Lung microvascular endothelial cell (primary cell): ENCODE data around the gene TMPRSS7. TPM values are rescaled to one million over a fixed set of nuclear protein-coding genes. Genes with fewer than 3 reads are reported as not detected.
"Not testable (repeated sequence)": the region's sequence is repeated elsewhere in the genome, so short reads cannot be mapped to it uniquely, and the experiment has no call there.

Experiments used
- DNase-seq, 2 donors: peaks; one replicate each; pipeline versions ENCODE4 v3.0.0 to v3.0.0-alpha.2; 2010; ENCODE audit warnings: low read depth in 2 of 2
- total RNA-seq: library from RNA; depleted of rRNA; stranded (reverse); fragments of >200 nt; gene quantifications from 2 replicates; pipeline ENCODE4 v1.2.1, GENCODE V29; 2014

TMPRSS7 gene
- total RNA-seq, 1 donor from 2014 or later = not detected

GRCh38 chr3:112012205-112012992, 22.1 kb upstream of the TMPRSS7 start:
- no peak for DNase-seq

GRCh38 chr3:112013058-112013783, 21.3 kb upstream of the TMPRSS7 start:
- peak; percentile 66 to 75 for DNase-seq

GRCh38 chr3:112013784-112014143, 20.8 kb upstream of the TMPRSS7 start:
- no peak for DNase-seq

DNA sequence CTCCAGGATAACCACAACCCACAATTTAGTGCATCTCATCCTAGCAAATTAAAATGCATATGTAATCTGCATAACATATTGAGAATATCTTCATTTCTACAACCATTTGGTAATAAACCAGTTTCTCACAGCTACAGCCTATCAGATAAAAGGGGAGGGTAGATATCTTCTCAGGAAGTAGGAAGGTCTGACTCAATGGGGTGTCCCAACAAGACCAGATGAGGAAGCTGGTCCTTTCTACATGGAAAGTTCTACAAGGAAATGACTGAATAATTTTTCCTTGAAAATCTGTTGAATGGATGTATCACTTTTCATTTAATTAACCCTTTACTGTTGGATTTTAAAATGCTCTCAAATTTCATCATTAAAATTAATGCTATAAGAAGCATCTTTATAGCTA, 17.4 kb upstream of the TMPRSS7 start:
- DNase-seq = peak; percentile 11 to 38

- no peak for DNase-seq
These were observed 15.8 kb upstream of the TMPRSS7 start for GRCh38 chr3:112018712-112019111.

DNA sequence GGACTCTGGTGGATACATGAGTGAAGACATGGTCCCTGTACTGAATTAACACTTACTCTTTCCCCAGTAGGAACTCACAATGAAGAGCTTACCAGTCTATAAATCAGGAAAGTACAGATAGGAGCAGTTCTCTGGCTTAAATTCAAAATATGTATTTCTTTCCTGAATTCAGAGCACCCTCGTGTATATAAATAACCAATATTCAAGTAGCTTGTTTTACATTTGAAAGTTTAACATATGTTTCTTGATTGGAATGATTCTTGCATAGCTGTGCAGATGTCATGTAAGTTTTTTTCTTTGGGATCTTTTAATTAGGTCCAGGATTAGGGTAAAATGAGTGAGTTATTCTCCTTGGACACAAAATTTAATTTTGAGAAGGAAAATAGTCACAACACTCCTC, 14.8 kb upstream of the TMPRSS7 start:
- no peak for DNase-seq

DNA sequence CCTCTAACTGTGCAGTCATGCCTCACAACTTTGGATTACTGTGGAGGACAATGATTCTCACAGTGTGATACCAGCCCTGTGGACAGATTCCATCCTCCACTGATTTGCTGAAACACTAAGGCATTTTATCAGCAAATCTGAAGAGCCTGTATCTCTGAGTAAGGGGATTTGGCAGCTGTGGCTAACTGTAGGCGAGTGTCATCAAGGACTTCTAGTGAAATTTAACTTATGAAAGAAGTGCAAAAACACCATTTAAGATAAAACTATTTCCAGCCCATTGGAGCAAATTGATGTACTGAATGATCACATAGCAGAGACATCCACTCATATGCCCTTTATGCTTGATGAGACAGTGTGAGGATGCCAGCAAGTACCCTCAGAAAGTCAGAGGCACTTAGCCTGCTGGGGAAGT, 13.9 kb upstream of the TMPRSS7 start:
- no peak for DNase-seq

DNA sequence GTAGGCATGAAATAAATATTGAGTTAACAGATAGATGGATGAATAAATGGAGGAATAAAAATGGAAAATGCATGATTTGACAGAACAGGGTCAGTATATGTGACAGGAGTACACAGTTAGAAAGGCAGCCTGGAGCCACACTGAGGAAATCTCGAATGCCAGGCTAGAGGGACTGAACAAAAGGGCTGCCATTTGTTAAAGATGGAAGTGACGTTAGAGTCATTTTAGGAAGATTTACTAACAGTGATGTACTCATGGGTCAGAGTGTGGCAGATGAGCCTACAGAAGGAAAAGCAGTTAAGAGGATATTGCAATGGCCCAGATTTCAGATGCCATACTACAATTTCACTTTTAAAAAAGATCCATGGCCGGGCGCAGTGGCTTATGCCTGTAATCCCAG, 7.4 kb upstream of the TMPRSS7 start:
- DNase-seq = no peak

GRCh38 chr3:112027826-112028225, 6.7 kb upstream of the TMPRSS7 start:
- DNase-seq = no peak

- peak in 1 of 2 donors; percentile 41 for DNase-seq
These were observed 3.6 kb upstream of the TMPRSS7 start for GRCh38 chr3:112030901-112031300.

DNA sequence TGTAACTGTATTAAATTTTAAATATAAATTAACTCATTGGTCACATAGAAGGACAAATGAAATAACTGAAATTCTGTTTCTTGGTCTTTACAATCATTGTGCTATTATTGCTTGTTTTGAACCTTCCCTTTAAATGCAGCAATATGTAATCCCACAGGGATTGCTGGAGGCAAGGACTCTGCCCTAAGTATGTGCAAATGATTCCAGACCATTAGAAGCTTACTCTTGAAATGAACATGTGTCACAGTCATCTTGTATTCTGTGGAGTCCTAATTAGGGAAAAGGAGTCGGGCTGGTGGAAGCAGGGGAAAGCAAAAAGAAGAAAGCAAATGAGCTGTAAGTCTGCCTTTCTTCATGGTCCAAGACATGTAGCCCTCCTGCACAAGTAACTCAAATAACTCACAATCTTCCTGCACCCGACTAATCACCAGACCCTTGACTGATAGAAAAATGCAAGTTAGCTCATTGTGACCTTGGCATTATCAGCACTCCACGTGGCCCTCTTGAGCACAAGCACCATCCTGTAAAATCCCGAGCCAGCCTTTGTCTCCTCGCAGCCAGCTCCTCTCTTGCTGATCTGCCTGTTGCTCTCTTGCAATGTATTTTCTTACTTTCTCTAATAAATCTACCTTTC, 2.3 kb upstream of the TMPRSS7 start:
- DNase-seq = no peak

DNA sequence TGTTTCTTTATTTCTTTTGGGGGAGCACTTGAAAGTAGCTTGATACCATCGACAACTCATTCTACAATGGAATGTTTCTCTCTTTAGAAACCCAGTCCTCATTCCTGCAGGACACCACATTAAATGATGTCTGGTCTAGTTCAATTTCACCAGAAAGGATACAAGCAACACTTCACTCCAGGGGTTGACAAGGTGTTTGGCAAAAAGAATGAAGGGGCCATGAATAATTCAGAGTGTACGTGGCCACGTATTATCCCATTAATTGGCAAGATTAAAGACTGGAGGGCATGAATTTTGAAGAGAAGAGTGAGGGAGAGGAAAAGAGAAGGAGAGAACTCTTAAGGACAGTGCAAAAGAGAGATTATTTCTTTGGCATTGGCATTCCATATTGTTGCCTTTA, 705 bp downstream of the TMPRSS7 start:
- no peak for DNase-seq

- not testable (repeated sequence) for DNase-seq
These were observed 2.7 kb downstream of the TMPRSS7 start for GRCh38 chr3:112037194-112037593.

DNA sequence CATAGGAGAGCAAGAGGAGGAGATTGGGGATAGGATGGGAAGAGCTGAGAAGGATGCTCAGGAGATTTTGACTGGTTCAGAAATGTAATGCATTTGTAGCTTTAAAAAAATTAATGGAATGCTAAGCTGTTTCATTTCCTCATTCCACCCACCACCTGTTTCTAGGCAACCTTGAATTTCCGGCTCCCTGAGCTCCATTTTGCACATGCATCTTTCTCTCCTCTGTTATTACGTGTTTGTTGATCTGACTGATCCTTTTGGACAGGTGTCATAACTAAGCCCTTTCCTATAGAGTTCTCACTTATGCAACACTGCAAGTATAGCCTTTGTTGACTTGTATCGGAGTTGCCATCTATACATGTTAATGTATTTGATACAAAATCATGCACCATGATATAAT, 4.3 kb downstream of the TMPRSS7 start:
- no peak for DNase-seq

GRCh38 chr3:112041321-112041720, 6.8 kb downstream of the TMPRSS7 start:
- DNase-seq = no peak

DNA sequence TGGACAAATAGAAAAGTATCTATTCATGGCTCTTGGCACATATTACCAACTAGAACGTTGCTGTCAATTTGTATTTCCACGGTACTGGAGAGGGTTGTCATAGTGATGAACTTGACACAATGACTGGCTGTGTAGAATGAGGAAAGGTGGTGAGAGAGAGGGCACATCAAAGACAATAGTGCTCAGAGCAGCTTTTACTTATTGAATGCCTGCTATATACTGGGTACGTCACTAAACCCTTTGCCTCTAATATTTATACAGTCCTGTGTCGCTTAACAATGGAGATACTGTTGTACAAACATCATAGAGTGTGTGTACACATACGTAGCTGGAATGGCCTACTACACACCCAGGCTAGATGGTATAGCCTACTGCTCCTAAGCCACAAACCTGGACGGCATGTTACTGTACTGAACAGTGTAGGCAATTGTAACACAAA, 8.3 kb downstream of the TMPRSS7 start:
- peak; percentile 16 to 86 for DNase-seq

DNA sequence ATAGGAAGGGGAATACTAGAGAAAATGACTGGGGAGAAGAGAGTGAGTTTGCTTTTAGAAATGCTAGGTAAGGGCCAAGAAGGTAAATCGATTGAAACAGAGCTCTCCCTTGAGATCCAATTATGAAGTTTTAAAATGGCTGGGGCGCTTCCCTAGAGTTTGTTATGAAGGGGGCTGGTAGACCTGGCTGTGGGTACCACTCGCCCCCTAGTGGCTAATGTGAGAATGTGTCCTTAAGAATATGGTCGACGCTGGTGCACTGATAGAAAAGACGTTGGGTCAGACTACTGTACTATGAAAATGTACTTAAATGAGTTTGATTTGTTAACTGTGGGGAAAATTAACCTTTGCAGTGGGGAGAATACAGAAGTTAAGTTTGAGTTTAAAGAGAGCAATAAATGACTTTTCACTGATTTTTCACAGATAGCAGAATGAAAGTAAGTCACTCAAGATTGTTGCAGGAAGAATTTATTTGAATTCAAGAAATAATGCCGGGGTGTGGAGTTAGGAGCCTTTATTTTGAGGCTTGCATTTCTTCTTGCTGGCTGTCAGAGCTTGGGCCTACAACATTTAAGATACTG, 9.2 kb downstream of the TMPRSS7 start:
- DNase-seq = peak; percentile 80

GRCh38 chr3:112046599-112046998, 12.1 kb downstream of the TMPRSS7 start:
- DNase-seq = no peak

- no peak for DNase-seq
These were observed 12.7 kb downstream of the TMPRSS7 start for GRCh38 chr3:112047264-112047663.

DNA sequence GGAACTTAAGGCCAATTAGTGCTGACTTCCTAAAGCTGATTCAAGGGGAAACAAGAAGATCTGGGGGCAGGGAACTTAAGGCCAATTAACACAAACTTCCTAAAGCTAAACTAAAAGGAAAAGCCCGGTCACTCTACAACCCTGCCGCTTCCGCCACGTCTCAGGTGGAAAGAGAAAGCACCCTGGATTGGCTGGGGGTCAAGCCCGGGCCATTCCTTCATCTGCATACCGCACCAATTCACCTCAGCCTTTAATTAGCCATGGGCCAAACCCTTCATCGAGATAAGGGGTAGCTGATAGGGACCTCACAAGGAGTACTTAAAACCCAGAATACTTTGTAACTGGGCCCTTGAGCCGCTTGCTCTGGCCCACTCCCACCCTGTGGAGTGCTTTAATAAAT, 14.4 kb downstream of the TMPRSS7 start:
- DNase-seq = no peak

DNA sequence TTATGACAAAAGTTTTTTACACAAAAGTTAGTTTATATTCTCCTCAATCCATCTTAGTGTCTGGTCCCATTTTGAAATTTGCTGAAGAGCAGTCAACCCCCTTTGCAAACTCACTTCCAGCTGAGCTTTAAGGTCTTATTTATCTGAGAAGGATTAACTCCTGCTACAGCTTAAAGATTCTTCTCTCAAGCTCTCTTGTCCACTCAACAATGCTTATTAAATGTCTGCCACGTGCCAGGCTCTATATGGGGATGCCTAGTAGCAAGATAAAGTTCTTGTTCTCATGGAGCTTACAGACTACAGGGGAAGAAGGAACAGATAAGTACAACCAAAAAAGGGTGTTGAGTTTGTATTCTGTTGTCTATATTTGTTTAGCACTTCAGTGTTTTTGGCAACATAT, 18.7 kb downstream of the TMPRSS7 start:
- DNase-seq = no peak

DNA sequence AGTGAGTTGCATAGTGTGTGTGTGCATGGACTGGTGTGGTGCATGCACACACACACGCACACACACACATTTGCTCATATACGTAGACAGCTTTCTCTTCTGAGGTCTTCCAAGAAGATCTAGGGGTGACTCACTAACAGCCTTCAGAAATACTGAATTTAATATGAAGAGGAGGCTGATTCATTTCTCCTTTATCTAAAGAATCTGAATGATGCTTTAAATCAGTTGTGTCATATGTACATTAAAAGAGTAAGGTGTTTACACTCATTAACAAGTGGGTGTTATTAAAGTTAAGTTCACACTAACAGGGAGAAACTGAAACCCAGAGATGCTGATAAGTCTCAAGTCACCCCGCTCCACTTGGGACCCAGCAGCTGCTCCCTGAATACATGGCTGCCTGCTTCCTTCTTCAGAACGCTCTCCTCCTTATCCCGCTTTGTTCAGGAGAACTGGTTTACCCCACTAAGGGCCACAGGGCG, 22.0 kb downstream of the TMPRSS7 start:
- peak in 1 of 2 donors; percentile 22 for DNase-seq
